Stimulated activated CD4-positive, alpha-beta T cell treated with anti-CD3 and anti-CD28 coated beads, Interleukin-4, amount 100 ng/mL, for 1 hour (primary cell): ENCODE data around the gene ATF2.

ENCODE experiments used
- DNase-seq: peaks from one replicate; pipeline ENCODE4 v3.0.0-alpha.2; 2020

The ATF2 gene

DNA sequence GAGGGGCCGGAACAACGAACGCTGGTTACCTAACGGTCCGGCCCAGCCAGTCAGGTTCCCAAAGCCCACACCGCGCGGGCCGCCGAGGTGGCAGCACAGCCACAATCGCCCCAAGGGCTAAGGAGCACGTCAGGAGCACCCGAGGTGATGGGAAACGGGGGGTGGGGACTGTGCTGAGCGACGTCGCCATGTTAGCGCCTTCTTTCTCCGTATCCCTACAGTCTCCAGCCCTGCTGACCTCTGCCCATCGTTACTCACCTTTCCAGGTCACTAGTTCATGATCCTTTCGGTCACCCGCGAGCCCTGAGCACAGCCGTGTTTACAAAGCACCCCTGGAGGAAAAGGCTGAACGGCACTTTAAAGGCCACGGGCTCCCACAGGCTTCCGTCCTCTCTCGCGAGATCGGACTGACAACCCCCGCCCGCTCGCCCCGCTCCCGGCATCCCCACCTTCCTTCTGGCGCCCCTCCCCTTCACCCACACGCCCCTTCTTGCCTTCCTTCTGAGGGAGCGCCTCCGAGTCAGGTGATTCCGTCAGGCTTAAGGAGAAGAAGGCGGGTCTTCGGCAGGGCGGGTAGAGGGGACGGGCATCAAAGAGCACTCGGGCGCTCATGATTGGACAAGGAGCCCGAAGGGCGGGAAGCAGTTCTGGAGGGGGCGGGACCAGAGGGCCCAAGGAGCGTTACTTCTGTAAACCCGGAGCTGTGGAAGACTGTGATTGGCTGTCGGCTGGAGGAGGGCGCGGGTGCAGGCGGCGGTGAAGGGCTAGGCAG lies at the start of gene ATF2:
Gene ATF2, minus strand, starts transcription at position 412 of the 772 bp plus-strand sequence. CDS start 31,760 bp downstream, outside the sequence.
- DNase-seq: peak; percentile 95

DNA sequence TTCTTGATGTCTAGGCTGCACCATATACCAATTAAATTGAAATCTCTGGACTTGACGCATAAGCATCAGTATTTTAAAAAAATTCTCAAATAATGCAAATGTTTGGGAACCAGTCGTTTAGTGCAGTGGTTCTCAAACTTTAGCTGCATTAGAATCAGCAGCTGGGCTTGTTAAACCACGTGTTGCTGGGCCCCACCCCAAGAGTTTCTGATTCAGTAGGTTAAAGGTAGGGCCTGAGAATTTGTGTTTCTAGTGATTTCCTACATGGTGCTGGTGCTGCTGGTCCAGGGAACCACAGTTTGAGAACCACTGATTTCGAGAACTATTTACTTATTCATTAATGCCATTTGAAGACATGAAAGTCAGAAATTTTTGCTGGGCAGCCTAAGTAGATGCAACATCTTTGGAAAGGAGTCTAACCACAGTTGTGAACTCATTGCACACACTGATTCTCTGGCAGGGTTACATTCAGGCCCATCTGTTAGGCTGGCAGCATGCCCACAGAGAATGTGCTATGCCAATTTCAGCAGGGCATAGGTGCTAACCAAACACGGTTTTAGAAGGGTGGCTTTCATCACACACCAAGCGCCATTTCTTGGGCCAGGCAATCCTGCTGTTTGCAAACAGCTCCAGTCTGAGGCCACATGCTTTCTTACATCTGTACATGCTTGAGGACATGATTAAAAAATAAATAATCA lies 39.9 kb upstream of the ATF2 start:
- no peak for DNase-seq

- no peak for DNase-seq
Observed at GRCh38 chr2:175206866-175207265, 38.9 kb upstream of the ATF2 start.

DNA sequence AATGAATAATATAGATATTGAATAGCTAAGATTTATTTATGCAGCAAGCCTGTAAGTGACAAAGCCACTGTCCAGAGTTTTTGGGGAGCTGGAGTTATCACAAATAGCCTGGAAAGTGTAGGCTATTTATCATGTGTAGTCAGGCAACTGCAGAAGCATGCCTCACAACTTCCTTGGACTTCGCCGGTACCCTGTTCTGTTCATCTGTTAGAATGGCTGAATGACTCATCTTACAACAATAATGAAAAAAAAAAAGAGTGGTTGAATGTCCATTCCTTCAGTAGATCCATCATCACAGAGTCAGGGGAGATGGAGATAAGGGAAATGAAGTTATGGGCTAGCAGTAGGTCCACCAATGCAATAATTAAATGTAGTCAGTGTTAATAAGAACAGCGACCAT lies 37.5 kb upstream of the ATF2 start:
- DNase-seq: no peak

GRCh38 chr2:175203621-175204496 lies 35.9 kb upstream of the ATF2 start:
- DNase-seq: peak; percentile 34

DNA sequence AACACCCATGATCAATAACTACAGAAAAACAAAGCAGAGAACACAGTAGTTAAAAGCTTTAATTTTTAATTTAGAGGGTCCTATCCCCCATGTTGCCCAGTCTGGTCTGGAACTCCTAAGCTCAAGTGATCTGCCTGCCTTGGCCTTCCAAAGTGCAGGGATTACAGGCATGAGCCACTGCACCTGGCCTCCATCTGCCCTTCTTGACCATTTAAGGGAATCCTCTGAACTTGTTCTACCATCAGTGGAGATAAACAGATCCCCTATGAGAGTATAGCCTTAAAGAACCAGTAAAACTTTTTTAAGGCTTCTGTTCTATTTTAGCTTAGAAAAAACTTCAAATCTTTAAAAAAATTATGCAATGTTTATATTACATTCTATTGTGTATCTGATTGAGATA lies 27.0 kb upstream of the ATF2 start:
- no peak for DNase-seq

GRCh38 chr2:175188761-175189160 lies 20.8 kb upstream of the ATF2 start:
- no peak for DNase-seq

- DNase-seq: no peak
Observed at GRCh38 chr2:175187378-175187777, 19.4 kb upstream of the ATF2 start.

GRCh38 chr2:175183674-175184073 lies 15.7 kb upstream of the ATF2 start:
- DNase-seq: no peak

GRCh38 chr2:175181877-175182308 lies 13.9 kb upstream of the ATF2 start:
- no peak for DNase-seq

DNA sequence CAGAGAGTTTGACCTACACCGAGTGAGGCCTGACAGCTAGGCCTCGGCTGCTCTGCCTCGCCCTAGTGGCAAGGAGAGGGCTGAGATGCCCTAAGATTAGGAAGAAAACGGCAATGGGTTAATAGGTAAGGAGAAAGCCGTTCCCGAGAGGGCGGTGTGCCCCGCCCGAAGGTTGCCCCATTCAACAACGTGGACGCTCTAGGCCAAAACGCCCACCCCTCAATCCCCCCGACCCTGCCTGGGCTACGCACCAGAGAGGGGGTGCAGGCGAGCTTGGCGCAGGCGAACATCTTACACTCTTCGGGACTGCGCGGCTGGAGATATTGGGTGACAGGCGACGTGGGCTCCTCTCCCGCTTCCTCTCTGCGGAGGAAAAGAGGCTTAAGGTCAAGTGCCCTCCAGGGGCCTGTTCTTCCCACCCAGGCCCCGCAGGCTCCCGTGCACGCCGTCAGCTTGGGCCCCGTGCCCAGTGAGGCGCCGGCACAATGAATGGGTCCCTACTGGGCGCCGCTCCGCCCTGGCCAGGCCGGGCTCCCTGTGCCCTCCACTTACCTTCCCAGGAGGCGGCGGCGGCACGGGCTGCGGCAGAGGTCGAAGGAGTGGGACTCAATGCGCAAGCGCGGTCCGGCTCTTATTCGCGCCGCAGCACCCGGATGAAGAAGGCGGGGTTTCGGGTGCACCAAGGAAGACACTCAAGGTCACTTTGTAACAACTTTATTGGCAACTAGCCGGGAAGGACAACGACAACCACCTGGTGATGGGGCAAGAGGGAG lies 13.3 kb upstream of the ATF2 start, which contains the start of gene ATP5MC3:
Gene ATP5MC3, minus strand, starts transcription at position 607 of the 773 bp plus-strand sequence. Its CDS starts 317 bp downstream, at position 290.
- peak; percentile 91 for DNase-seq

DNA sequence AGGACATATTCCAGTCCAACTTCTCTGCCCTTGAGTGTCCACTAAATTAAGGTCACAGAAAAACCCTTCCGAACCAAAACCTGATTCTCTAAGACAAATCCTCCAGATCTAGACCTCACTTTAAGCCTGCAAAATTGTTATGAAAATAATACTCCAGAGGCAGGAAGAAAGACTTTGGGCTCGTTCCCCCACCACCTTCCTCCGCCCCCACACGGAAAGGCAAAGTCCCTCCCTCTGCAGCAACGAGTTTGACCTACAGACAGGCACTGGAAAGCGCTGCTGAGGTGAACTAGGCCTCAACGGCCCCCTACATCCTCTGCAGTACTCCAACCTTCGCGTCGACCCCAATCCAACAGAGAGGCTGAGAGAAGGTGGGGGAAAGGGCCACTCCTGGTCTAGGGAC lies 12.7 kb upstream of the ATF2 start:
- peak; percentile 55 for DNase-seq

- no peak for DNase-seq
Observed at GRCh38 chr2:175176624-175177023, 8.6 kb upstream of the ATF2 start.

GRCh38 chr2:175175896-175176295 lies 7.9 kb upstream of the ATF2 start:
- DNase-seq: no peak

- no peak for DNase-seq
Observed at GRCh38 chr2:175175320-175175719, 7.3 kb upstream of the ATF2 start.

GRCh38 chr2:175170659-175171304 lies 2.8 kb upstream of the ATF2 start:
- no peak for DNase-seq

- DNase-seq: no peak
Observed at GRCh38 chr2:175169191-175169590, 1.2 kb upstream of the ATF2 start.

DNA sequence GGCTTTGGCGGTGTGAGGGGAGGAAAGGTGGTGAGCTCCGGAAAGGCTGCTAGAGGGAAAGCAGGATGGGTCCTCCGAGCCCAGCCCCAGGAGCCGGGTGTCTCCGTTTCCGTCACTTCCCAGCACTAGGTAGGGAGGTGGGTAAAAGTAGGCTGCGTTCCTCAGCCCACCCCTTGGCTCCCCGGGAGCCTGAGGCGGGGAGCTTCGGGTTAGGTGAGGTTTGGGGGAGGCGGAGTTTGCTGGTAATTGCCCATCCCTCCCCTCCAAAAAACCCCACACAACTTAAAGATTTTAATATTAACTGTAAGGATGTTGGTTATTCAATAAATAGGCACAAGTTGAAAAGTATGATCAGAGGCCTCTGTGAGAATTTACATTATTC lies 552 bp upstream of the ATF2 start:
- DNase-seq: no peak

DNA sequence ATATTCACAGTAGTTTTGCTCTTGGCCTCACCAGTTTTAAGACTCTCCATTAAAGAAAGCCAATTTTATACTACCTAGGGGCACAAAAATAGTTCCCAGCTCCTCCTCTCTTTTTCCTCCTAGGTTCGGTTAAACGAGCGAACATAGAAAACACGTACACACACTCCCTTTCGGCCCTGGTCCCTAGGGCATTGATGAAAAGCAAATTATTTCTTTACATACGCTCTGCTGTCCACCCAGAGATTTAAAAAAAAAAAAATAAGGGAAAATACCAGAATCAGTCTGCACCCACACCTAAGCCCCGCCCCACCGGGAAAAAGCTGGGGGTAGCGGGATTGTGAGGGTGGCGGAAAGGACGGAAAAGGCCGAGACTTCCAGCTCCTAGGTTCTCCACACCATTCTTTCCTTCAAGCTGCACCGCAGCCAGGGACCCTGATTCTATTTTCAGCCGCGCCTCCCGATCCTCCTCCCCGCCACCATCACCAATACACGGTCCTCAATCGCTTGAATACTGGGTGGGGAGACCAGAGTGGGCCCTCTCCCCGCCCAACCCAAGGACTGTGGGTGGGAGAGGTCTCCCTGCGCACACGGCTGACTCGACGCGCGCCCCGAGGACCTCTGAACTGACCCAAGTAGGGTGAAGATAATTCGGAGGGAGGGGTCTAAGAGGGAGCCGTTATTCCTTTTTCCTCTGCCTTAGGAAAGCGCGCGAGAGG lies 769 bp downstream of the ATF2 start:
- DNase-seq: peak; percentile 34

GRCh38 chr2:175166216-175166824 lies 1.7 kb downstream of the ATF2 start:
- no peak for DNase-seq

DNA sequence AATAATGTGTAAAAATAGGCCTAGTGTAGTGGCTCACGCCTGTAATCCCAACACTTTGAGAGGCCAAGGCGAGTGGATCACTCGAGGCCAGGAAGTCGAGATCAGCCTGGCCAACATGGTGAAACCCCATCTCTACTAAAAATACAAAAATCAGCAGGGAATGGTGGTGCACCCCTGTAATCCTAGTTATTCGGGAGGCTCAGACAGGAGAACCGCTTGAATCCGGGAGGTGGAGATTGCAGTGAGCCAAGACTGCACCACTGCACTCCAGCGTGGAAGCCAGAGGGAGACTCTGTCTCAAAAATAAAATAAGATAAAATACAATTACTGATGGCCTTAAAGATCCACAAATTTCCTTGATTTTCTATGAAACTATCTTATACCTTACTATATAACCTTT lies 3.8 kb downstream of the ATF2 start:
- no peak for DNase-seq
